CD4-positive, alpha-beta T cell treated with Interleukin-21 for 1 hour (primary cell): ENCODE data around the gene GYPA.
"Not testable (repeated sequence)": the region's sequence is repeated elsewhere in the genome, so short reads cannot be mapped to it uniquely, and the experiment has no call there.

Experiments
- DNase-seq: peaks from one replicate; pipeline ENCODE4 v3.0.0-alpha.2; 2020

Gene GYPA

DNA sequence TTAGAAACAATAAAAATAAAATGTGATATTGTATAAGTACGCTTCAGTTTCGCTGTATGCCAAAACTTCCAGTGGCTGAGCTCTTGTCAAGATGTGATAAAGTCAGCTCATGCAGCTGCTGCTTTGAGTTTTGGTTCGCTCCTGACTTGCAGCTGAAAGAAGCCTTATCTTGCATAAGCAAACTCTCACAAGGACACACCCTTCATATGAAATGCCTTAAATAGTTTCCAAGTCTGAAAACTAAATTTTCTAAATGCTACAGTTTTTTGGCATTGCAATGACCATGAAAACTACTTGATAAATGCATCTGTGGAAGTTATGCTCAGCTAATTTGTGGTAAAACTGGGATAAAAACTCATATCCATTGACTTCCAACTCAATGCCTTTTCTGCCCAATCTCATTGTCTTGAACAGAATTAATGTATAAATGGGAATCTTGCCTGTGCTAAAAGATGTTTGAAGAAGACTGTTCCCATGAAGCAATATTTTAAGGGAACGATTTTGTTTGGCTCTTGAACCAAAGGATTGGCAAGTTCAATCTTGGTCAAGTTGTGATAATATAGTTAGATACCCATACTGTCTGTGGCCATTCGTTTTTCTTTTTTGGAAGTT is 11.7 kb downstream of the GYPA start:
- not testable (repeated sequence) for DNase-seq

DNA sequence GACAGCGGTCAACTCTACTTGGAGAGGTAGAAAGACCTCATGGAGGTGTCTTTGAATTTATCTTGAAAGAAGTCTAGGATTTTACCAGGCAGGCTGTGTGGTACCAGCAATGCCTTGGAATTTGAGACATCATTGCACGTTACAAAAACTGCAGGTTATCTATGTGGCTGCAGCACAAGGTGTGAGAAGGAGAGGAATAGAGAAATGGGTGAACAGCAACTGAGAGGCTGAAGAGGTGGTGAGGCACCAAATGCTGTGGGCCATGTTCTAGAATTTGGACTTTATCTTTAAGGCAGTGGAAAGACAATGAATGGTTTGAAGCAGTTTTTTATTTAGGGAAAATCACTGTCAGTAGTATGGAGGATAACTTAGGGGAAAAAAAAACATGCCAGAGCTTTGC is 15.4 kb downstream of the GYPA start:
- not testable (repeated sequence) for DNase-seq

DNA sequence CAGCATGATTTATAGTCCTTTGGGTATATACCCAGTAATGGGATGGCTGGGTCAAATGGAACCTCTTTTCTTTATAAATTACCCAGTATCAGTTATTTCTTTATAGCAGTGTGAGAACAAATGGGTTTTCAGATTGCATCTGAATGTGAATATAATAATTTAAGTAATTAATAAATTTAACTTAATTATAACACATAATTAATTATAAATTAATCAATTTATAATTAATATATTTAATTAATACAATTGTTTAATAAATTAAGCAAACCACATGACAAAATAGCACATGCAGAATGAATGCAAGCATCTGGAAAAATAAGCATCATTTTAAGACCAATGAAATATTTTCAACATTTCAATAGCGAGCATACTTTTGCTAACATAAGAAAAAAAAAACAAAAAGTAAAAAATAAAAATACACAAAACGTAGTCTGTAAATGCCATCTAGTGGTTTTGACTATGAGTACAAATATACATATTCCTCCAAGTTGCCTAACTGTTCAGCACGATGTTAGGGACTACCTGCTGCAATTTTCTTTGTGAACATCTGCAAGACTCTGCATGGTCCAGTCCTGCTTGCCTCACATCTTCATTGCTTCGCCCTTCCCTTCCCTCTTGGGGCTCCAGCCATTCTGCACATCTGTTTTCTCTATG is 16.4 kb downstream of the GYPA start:
- not testable (repeated sequence) for DNase-seq

DNA sequence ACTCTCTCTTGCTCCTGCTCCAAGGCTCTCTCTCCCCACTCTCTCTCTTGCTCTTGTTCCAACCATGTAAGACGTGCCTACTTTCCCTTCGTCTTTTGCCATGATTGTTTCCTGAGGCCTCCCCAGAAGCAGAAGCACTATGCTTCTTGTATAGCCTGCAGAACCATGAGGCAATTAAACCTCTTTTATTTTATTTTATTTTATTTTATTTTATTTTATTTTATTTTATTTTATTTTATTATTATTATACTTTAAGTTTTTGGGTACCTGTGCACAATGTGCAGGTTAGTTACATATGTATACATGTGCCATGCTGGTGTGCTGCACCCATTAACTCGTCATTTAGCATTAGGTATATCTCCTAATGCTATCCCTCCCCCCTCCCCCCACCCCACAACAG is 17.2 kb downstream of the GYPA start:
- DNase-seq = not testable (repeated sequence)

DNA sequence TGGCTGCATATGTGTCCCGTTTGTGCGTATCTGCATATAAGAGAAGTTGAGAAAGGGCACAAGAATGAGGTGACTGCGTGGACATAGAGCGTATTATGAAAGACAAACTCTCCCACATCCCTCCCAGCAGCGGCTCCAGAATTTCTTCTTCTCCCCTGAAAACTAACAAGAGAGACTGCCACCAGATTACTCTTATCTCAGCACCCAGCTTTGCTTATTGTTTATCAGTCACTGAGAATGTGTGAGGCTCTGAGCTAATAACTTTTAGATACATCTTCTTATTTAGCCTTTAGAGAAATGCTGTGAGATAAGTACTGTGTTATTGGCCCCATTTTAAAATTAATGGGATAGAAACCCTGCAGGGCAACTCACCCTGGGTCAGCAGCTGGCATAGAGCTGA is 20.8 kb downstream of the GYPA start:
- DNase-seq = not testable (repeated sequence)

DNA sequence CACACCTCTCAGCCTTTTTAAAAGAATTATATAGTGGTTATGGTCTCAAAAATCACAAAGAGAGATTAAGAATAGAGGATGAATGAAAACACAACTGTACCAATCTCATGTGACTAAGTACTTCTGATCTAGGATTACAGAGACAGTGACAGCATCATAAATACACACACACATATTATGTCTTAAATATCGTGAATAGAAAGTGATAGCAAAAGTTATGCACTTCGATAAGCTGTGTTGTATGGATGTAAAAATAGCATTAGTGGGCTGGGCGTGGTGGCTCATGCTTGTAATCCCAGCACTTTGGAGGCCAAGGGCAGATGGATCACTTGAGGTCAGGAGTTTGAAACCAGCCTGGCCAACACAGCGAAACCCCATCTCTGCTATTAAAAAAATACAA is 25.0 kb downstream of the GYPA start:
- no peak for DNase-seq

DNA sequence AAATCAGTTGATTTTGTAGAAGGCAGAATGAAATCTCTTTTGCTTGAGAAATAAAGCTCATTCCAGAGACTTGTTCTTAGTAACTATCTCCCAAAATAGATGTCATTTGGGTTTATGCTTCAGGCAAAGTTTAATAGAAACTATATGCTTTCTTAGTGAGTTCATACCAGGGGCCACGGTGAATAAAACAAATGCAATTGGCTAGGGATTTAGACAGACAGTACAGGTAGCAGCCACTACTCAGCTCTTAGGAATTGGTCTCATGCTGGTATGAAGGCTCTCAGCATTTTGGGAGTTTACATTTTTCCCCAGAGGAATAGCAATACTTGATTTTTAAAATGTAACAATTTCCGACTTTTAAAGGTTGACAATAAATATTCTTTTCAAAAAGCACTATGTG is 27.0 kb downstream of the GYPA start:
- DNase-seq = no peak

DNA sequence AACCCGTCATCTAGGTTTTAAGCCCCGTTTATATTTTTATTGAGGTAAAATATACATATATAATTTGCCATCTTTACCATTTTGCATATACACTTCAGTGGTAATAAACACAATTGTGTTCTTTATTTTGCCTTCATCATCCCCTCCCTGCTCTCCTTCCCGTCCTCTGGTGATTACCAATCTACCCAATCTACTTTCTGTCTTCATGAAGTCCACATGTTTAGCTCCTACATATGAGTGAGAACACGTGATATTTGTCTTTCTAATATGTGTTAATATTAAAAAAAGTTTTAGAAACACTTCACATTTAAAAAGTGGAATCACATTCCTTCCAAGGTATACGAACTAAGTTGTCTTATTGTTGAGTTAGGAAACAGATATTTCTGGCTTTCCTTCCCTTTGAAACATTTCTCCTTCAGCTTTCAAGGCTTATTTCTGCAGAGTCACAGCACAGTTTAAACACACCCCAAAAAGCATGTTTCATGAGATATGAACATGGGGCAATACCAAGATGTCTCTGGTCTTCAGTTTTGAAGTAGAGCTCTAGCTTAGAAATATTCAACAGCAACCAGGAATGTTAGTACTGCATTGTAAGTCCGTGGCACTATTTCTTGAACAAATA is 35.9 kb downstream of the GYPA start:
- DNase-seq = no peak

DNA sequence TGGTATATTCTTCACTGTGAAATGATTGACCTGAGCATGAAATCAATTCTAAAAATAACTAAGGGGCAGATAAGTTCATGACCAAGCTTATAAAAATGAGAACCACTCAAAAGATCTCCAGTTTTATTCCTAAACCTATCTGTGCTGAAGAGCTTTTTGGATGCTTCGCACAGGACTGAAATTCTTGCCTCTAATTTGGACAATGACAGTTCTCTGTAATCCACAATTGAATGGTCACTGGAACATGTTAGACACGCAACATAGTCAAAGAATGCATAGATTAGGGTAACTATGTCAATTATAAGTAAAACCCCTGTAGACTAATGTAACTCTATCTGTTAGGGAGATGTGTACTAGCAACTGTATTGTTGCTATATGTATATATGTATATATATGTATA is 42.7 kb downstream of the GYPA start:
- DNase-seq = not testable (repeated sequence)

DNA sequence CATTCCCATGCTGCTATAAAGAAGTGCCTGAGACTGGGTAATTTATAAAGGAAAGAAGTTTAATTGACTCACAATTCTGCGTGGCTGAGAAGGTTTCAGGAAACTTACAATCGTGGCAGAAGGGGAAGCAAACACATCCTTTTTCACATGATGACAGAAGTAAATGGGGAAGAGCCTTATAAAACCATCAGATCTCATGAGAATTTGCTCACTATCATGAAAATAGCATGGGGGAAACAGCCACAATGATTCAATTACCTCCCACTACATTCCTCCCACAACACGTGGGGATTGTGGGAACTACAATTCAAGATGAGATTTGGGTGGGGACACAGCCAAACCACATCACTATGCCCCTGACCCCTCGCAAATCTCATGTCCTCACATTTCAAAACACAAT is 46.5 kb downstream of the GYPA start:
- DNase-seq = not testable (repeated sequence)

DNA sequence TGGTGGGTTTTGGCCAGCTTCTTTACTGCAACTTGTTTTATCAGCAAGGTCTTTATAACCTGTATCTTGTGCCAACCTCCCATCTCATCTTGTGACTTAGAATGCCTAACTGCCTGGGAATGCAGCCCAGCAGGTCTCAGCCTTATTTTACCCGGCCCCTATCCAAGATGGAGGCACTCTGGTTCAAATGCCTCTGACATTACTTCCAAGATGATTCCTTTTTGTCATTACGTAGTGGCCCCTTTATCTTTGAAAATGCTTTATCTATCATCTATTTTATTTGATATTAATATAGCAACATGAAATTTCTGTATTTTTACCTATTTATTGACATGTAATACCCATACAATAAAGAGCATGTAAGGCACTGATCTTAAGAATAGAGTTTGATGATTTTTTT is 49.3 kb downstream of the GYPA start:
- not testable (repeated sequence) for DNase-seq

DNA sequence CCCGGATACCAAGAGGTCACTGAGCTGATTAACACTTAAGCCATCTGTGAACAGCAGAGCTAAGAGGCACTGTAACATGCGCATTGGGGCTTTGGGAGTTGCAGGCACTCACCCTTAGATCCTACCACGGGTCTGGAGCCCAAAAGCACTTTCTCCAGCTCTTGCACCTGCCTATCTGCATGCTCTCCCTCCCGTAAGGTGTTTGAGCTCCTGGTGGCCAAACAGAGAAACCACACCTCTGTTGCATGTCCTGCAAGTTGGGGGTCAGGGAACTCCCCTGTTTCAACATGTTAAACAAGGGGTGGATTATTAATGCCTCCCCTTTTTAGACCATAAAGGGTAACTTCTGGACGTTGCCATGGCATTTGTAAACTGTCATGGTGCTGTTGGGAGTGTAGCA is 49.8 kb downstream of the GYPA start:
- DNase-seq = no peak

DNA sequence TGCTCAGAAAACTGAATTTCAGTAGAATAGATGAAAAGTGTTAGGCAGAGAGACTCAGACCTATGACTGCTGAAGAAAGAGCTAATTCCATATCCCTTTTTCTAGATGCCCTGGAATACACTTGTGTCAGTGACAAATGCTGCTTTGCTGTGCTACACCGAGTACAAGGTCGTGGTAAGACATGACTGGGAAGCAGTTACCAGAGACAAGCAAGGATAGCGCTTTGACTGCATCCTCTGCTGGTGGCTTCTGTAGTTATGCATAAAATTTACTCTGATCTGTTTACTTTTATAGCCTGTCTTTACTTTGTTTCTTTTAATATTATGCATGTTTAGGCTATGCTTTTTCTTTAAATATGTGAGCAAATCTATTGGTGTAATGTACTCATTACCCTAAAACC is 58.5 kb downstream of the GYPA start:
- not testable (repeated sequence) for DNase-seq

DNA sequence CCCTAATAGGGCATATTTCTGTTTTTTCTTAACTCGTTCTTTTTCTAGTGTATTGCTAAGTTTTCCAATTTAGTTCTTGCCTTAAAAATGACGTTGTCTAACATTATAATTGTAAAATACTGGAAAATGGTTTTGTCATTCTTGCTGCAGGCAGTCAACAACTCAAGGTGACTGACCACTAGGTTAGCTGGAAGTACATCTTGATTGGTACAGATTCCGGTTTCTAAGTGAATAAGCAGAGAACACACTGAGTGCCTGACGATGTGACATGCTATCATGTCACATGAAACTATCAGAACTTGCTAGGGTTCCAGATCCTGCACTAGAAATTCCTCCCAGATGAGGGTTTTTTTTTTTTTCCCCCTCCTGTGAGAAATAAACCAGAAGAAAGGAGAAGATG is 60.4 kb downstream of the GYPA start:
- not testable (repeated sequence) for DNase-seq

DNA sequence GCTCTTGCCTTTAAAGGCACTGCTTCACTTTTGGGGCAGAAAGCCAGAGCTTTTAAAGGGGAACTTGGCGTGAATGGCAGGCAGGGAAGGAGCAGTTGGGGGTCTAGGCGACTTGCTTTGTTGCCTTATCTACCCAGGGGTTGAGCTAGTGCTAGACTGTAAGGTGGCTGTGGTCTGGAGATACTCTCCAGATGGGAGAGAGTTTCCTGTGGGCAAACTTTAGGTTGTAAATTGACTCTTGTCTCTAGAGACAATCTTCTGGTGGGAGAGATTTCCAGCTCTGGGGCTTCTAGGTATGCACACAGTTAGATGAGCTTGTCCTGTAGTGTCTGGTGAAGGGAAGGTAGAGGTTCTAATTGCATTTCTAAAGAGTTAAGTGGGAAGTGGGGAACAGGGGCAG is 61.8 kb downstream of the GYPA start:
- not testable (repeated sequence) for DNase-seq

DNA sequence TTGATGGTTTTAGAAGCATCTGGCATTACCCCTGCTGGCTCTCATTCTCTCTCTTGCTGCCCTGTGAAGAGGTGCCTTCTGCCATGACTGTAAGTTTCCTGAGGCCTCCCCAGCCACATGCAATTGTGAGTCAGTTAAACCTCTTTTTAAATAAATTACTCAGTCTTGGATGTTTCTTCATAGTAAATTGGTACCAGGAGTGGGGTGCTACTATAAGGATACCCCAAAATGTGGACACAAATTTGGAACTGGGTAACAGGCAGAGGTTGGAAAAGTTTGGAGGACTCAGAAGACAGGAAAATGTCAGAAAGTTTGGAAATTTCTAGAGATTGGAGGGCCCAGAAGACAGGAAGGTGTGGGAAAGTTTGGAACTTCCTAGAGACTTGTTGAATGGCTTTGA is 79.0 kb downstream of the GYPA start:
- not testable (repeated sequence) for DNase-seq

DNA sequence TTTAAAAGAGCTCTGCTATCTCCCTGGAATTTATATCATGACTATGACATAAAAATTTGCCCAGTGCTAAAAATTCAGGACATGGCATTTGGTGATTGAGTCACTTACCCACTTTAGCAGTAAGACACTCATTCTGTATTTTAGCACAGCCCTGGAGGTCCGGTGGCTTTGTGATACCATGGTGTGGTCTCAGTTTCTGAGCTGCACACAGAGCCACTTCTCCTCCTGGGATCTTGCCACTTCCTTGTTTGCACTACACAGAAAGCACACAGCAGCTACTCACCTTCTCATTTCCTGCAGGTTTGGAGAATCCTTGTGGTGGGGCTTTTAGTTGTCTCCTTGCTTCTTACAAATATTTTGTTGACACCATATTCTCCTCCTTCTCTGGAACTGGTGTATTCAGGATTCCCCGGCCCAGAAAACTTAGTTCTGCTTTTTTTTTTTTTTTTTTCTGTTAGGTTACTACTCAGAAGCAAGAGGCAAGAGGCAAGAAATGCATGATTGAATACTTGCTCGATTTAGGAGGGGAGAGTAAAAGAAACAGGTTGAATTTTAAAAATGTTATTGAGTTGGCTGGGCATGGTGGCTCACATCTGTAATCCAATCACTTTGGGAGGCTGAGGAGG is 80.2 kb downstream of the GYPA start:
- not testable (repeated sequence) for DNase-seq
